ENCODE measurements around the gene ADAM12. TPM values are rescaled to one million over a fixed set of nuclear protein-coding genes. Genes with fewer than 3 reads are reported as not detected.

The ADAM12 gene
- polyA plus RNA-seq, 1 of the 3 experiments (the other 2 are of a cell fraction) = 25.0 TPM

- H3K36me3 ChIP-seq (replicated peaks in 1 of 2; ENCODE audit: control insufficient read depth in 1 of 2, insufficient read depth in 2 of 2, low read length in 1 of 2) = no peaks in the 10 kb centered on the region
- no peak for DNase-seq
- peaks cover 21 to 29% of the 10 kb centered on the region in 2 experiments for H3K4me1 ChIP-seq (ENCODE audit: control insufficient read depth in 1 of 2, insufficient read depth in 2 of 2, low read depth in 1 of 2, low read length in 1 of 2)
These were observed 334.1 kb downstream of the ADAM12 start for GRCh38 chr10:126054191-126054590.

More at GRCh38 chr10:126054191-126054590, 334.1 kb downstream of the ADAM12 start:
- Histone ChIP-seq H3K27ac (ENCODE audit: low read depth in 2 of 2, low read length in 1 of 2) (no peak overlapping the region), H3K4me3 (ENCODE audit: low read depth in 2 of 2, low read length in 1 of 2) (no peak overlapping the region), H3K79me2 (ENCODE audit: insufficient read depth) (no peaks in the 10 kb centered on the region), H3K4me2 (no peak overlapping the region), H4K20me1 (ENCODE audit: insufficient read depth) (no peaks in the 10 kb centered on the region), H3K27me3 (ENCODE audit: insufficient read depth) (no peaks in the 10 kb centered on the region), H3K9me2 (no peaks in the 10 kb centered on the region), H2AFZ (ENCODE audit: low read depth) (no peak overlapping the region), H3K9me3 (no peaks in the 10 kb centered on the region), H3F3A (replicated peaks; ENCODE audit: insufficient read depth) (peaks cover 9% of the 10 kb centered on the region), H3K9ac (no peak overlapping the region)
- POLR2A ChIA-PET = no interaction called here
- TF ChIP-seq NFIC (IDR thresholded peaks at IDR 0.05; ENCODE audit: borderline replicate concordance) (no peak), GATA2 (CRISPR knock-in tag; IDR thresholded peaks at IDR 0.05) (no peak), YY1 (IDR thresholded peaks at IDR 0.05; ENCODE audit: low read depth) (no peak), FOXJ3 (CRISPR knock-in tag; IDR thresholded peaks at IDR 0.05) (no peak), ELF1 (IDR thresholded peaks at IDR 0.05) (no peak), CTCF (IDR thresholded peaks at IDR 0.05) (no peak), RAD21 (IDR thresholded peaks at IDR 0.05; ENCODE audit: low read length) (no peak), GABPA (IDR thresholded peaks at IDR 0.05; ENCODE audit: low read depth) (no peak), TAF1 (IDR thresholded peaks at IDR 0.05; ENCODE audit: borderline replicate concordance, low read depth, low read length) (no peak), EZH2phosphoT487 (IDR thresholded peaks at IDR 0.05; ENCODE audit: borderline replicate concordance, low read depth) (no peak), RFX5 (IDR thresholded peaks at IDR 0.05; ENCODE audit: low read length) (no peak), POLR2AphosphoS5 (IDR thresholded peaks at IDR 0.05; ENCODE audit: low read depth, low read length) (no peak), TCF12 (IDR thresholded peaks at IDR 0.05) (no peak), JUND (IDR thresholded peaks at IDR 0.05) (no peak), CHD2 (IDR thresholded peaks at IDR 0.05; ENCODE audit: low read length, partially characterized antibody) (no peak), SMC3 (IDR thresholded peaks at IDR 0.05; ENCODE audit: low read depth, low read length) (no peak), PBX3 (IDR thresholded peaks at IDR 0.05) (no peak), EP300 (IDR thresholded peaks at IDR 0.05; ENCODE audit: borderline replicate concordance in 1 of 2, low read depth in 1 of 2, low read length in 1 of 2) (no peak), TEAD4 (IDR thresholded peaks at IDR 0.05; ENCODE audit: borderline replicate concordance, insufficient read depth) (no peak), USF2 (IDR thresholded peaks at IDR 0.05; ENCODE audit: borderline replicate concordance, low read depth, low read length) (no peak)
- CTCF ChIA-PET = no interaction called here
- WGBS (ENCODE audit: low lambda C conversion rate) = over 99% methylated on average over 6 of the region's 6 CpGs

All from SK-N-SH (cell line).